Measurements from ENCODE around the gene IFT122.

Gene IFT122

GRCh38 chr3:129513705-129514104 is 73.7 kb downstream of the IFT122 start:
- TF ChIP-seq TAF1 (IDR thresholded peaks at IDR 0.05; ENCODE audit: low read depth) = no peak
- TF ChIP-seq CEBPB (IDR thresholded peaks at IDR 0.05) = no peak

DNA sequence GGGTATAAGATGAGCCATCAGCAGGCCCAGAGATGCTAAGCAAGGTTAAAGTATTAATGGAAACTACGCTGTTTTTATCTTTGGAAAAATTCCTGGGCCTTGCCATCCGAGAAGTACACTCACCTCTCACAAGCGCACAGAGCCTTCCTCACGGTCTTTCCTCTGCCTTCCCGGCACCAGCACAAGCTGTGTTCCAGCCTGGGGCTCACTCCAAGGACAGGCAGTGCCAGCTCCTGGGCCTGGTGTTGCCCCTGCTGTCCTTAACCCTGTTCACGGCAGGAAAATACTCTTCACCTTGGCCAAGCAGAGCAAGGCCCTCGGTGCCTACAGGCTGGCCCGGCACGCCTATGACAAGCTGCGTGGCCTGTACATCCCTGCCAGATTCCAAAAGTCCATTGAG is 74.1 kb downstream of the IFT122 start:
- no peak for TF ChIP-seq EP300 (IDR thresholded peaks at IDR 0.05; ENCODE audit: borderline replicate concordance)
- no peak for TF ChIP-seq RAD21 (IDR thresholded peaks at IDR 0.05; ENCODE audit: low read depth)
- no peak for TF ChIP-seq CREB1 (IDR thresholded peaks at IDR 0.05; ENCODE audit: low read depth)
- TF ChIP-seq ZBTB7A (IDR thresholded peaks at IDR 0.05; ENCODE audit: low read depth) = no peak

- no peak for TF ChIP-seq TAF1 (IDR thresholded peaks at IDR 0.05; ENCODE audit: low read depth)
- TF ChIP-seq EP300 (IDR thresholded peaks at IDR 0.05; ENCODE audit: borderline replicate concordance) = no peak
- TF ChIP-seq YY1 (IDR thresholded peaks at IDR 0.05; ENCODE audit: low read depth) = no peak
- no peak for TF ChIP-seq RAD21 (IDR thresholded peaks at IDR 0.05; ENCODE audit: low read depth)
- TF ChIP-seq CEBPB (IDR thresholded peaks at IDR 0.05) = no peak
- TF ChIP-seq TEAD4 (IDR thresholded peaks at IDR 0.05) = no peak
Measured at GRCh38 chr3:129514563-129514962, 74.5 kb downstream of the IFT122 start.

GRCh38 chr3:129517516-129517915 is 77.5 kb downstream of the IFT122 start:
- TF ChIP-seq YY1 (IDR thresholded peaks at IDR 0.05; ENCODE audit: low read depth) (no peak), CEBPB (IDR thresholded peaks at IDR 0.05) (no peak), TAF1 (IDR thresholded peaks at IDR 0.05; ENCODE audit: low read depth) (no peak), FOXM1 (IDR thresholded peaks at IDR 0.05; ENCODE audit: borderline replicate concordance, low read depth) (no peak), NFIC (IDR thresholded peaks at IDR 0.05) (no peak), TCF12 (IDR thresholded peaks at IDR 0.05; ENCODE audit: low read depth) (no peak), EP300 (IDR thresholded peaks at IDR 0.05; ENCODE audit: borderline replicate concordance) (no peak), EGR1 (IDR thresholded peaks at IDR 0.05) (no peak), MAX (IDR thresholded peaks at IDR 0.05) (no peak), ZBTB7A (IDR thresholded peaks at IDR 0.05; ENCODE audit: low read depth) (no peak), REST (IDR thresholded peaks at IDR 0.05; ENCODE audit: low read depth) (no peak), TEAD4 (IDR thresholded peaks at IDR 0.05) (no peak)

DNA sequence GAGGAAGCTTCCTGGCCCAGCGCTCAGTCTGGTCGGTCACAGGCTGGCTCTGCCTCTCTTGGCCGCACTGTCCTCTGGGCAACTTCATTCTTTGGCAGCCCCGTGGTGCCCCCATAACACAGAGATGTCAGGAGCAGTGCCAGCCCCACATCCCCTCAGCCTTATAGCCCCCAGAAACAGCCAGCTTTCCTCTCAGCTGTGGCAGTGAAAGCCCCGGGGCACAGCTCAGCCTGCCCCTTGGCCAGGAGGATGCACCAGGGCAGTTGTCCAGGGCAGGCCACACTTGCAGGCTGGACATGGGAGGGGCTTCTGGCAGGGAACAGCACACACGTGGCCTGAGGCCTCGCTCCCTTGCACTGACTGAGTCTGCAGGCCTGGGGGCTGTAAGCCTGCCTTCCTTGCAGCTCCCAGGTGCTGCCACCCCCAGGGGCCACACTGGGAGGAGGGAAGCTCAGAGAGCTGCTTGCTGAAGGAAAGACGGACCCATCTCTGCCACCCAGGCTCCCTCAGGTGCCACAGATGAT is 78.1 kb downstream of the IFT122 start:
- TF ChIP-seq RAD21 (IDR thresholded peaks at IDR 0.05; ENCODE audit: low read depth) (no peak), TAF1 (IDR thresholded peaks at IDR 0.05; ENCODE audit: low read depth) (no peak), CEBPB (IDR thresholded peaks at IDR 0.05) (no peak), TEAD4 (IDR thresholded peaks at IDR 0.05) (no peak), ZBTB7A (IDR thresholded peaks at IDR 0.05; ENCODE audit: low read depth) (no peak), CREB1 (IDR thresholded peaks at IDR 0.05; ENCODE audit: low read depth) (no peak), NFIC (IDR thresholded peaks at IDR 0.05) (no peak), EP300 (IDR thresholded peaks at IDR 0.05; ENCODE audit: borderline replicate concordance) (no peak), REST (IDR thresholded peaks at IDR 0.05; ENCODE audit: low read depth) (no peak), EGR1 (IDR thresholded peaks at IDR 0.05) (no peak), FOXM1 (IDR thresholded peaks at IDR 0.05; ENCODE audit: borderline replicate concordance, low read depth) (no peak), MAX (IDR thresholded peaks at IDR 0.05) (no peak), TCF12 (IDR thresholded peaks at IDR 0.05; ENCODE audit: low read depth) (no peak), YY1 (IDR thresholded peaks at IDR 0.05; ENCODE audit: low read depth) (no peak)
- TF ChIP-seq, protein P1, sequence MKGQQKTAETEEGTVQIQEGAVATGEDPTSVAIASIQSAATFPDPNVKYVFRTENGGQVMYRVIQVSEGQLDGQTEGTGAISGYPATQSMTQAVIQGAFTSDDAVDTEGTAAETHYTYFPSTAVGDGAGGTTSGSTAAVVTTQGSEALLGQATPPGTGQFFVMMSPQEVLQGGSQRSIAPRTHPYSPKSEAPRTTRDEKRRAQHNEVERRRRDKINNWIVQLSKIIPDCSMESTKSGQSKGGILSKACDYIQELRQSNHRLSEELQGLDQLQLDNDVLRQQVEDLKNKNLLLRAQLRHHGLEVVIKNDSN (IDR thresholded peaks at IDR 0.05) = no peak

DNA sequence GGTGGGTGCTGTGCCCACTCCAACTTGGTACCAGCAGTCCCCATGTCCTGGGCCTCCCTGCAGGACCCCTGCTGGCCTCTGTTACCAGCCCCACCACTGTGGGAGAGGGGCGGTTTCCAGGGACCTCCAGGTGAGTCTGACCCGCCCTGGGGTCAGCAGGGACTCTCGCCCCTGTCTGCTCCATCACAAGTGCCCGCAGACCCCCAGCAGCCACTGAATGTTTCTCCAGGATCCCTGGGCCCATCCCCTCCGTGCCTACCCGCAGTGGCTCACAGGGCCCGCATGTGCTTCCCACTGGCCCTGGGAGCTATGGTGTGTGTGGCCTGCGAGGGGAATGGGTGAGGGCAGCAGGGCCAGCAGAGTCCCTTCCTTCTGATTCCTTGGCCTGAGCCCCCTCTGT is 78.6 kb downstream of the IFT122 start:
- TF ChIP-seq FOXM1 (IDR thresholded peaks at IDR 0.05; ENCODE audit: borderline replicate concordance, low read depth) = no peak
- no peak for TF ChIP-seq ZBTB7A (IDR thresholded peaks at IDR 0.05; ENCODE audit: low read depth)
- TF ChIP-seq, protein P1 (IDR thresholded peaks at IDR 0.05) = no peak
- no peak for TF ChIP-seq TEAD4 (IDR thresholded peaks at IDR 0.05)
- no peak for TF ChIP-seq YY1 (IDR thresholded peaks at IDR 0.05; ENCODE audit: low read depth)
- TF ChIP-seq CREB1 (IDR thresholded peaks at IDR 0.05; ENCODE audit: low read depth) = no peak
- no peak for TF ChIP-seq TCF12 (IDR thresholded peaks at IDR 0.05; ENCODE audit: low read depth)
- no peak for TF ChIP-seq EP300 (IDR thresholded peaks at IDR 0.05; ENCODE audit: borderline replicate concordance)
- no peak for TF ChIP-seq TAF1 (IDR thresholded peaks at IDR 0.05; ENCODE audit: low read depth)
- TF ChIP-seq EGR1 (IDR thresholded peaks at IDR 0.05) = no peak
- TF ChIP-seq MAX (IDR thresholded peaks at IDR 0.05) = no peak
- no peak for TF ChIP-seq NFIC (IDR thresholded peaks at IDR 0.05)
- TF ChIP-seq REST (IDR thresholded peaks at IDR 0.05; ENCODE audit: low read depth) = no peak
- TF ChIP-seq CEBPB (IDR thresholded peaks at IDR 0.05) = no peak
- no peak for TF ChIP-seq RAD21 (IDR thresholded peaks at IDR 0.05; ENCODE audit: low read depth)

Data from Ishikawa (cell line).